RPMI7951 (cell line): ENCODE data around the gene MAGEA12. TPM values are rescaled to one million over a fixed set of nuclear protein-coding genes. Genes with fewer than 3 reads are reported as not detected.
"Not testable (repeated sequence)": the region's sequence is repeated elsewhere in the genome, so short reads cannot be mapped to it uniquely, and the experiment has no call there.

Source experiments
- DNase-seq: peaks from one replicate; pipeline ENCODE4 v3.0.0-alpha.2; 2012; ENCODE audit warnings: low read depth
- total RNA-seq: library from RNA; depleted of rRNA; stranded (reverse); fragments of >200 nt; shearing (Covaris generic); gene quantifications from 2 replicates; pipeline ENCODE4 v1.2.3, GENCODE V29; 2014; rRNA removed

MAGEA12 gene
- 91.4 and 93.6 TPM in 2 replicates for total RNA-seq

GRCh38 chrX:152733261-152733975 is at the start of gene MAGEA12, which contains the start of gene CSAG1:
Gene MAGEA12 (plus strand): TSS chrX:152733757. CDS start chrX:152736162, 2,405 bp downstream.
Gene CSAG1 (minus strand): TSS chrX:152733721. CDS start chrX:152732460, 1,261 bp downstream.
- DNase-seq, result peak; percentile 85

GRCh38 chrX:152697952-152698931 is 35.3 kb upstream of the MAGEA12 start, which contains the start of gene MAGEA3:
Gene MAGEA3 (plus strand): TSS chrX:152698794. CDS start chrX:152700833, 2,039 bp downstream.
- not testable (repeated sequence) for DNase-seq

- DNase-seq, result not testable (repeated sequence)
Measured at GRCh38 chrX:152700390-152700789, 33.2 kb upstream of the MAGEA12 start.

GRCh38 chrX:152706500-152706899 is 27.1 kb upstream of the MAGEA12 start:
- not testable (repeated sequence) for DNase-seq

- not testable (repeated sequence) for DNase-seq
Measured at GRCh38 chrX:152709173-152709572, 24.4 kb upstream of the MAGEA12 start, which contains the start of gene CSAG2. Gene CSAG2 (minus strand): TSS chrX:152709273. CDS start chrX:152709112, 161 bp downstream.

GRCh38 chrX:152713195-152713594 is 20.4 kb upstream of the MAGEA12 start:
- DNase-seq, result not testable (repeated sequence)

- not testable (repeated sequence) for DNase-seq
Measured at GRCh38 chrX:152713815-152714787, 19.5 kb upstream of the MAGEA12 start, which contains the start of gene MAGEA2B. Gene MAGEA2B (plus strand): TSS chrX:152714628. CDS start chrX:152717107, 2,479 bp downstream.

- no peak for DNase-seq
Measured at GRCh38 chrX:152725409-152725808, 8.1 kb upstream of the MAGEA12 start.

GRCh38 chrX:152734143-152734858 is 744 bp downstream of the MAGEA12 start:
- DNase-seq, result not testable (repeated sequence)

- no peak for DNase-seq
Measured at GRCh38 chrX:152735101-152735500, 1.5 kb downstream of the MAGEA12 start.

GRCh38 chrX:152735860-152736511 is 2.4 kb downstream of the MAGEA12 start:
- DNase-seq, result no peak

- DNase-seq, result not testable (repeated sequence)
Measured at GRCh38 chrX:152736528-152736927, 3.0 kb downstream of the MAGEA12 start.

- no peak for DNase-seq
Measured at GRCh38 chrX:152738560-152738959, 5.0 kb downstream of the MAGEA12 start.

- not testable (repeated sequence) for DNase-seq
Measured at GRCh38 chrX:152753686-152754650, 20.4 kb downstream of the MAGEA12 start, which contains the start of gene MAGEA2. Gene MAGEA2 (minus strand): TSS chrX:152753842. CDS start chrX:152751363, 2,479 bp downstream.

- not testable (repeated sequence) for DNase-seq
Measured at GRCh38 chrX:152754871-152755270, 21.3 kb downstream of the MAGEA12 start.

GRCh38 chrX:152758918-152759317 is 25.4 kb downstream of the MAGEA12 start, which contains the start of gene CSAG3:
Gene CSAG3 (plus strand): TSS chrX:152759218.
- DNase-seq, result not testable (repeated sequence)

GRCh38 chrX:152759544-152759943 is 26.0 kb downstream of the MAGEA12 start:
- DNase-seq, result not testable (repeated sequence)

GRCh38 chrX:152761582-152761981 is 28.0 kb downstream of the MAGEA12 start:
- DNase-seq, result not testable (repeated sequence)
